Amniotic epithelial cell (primary cell): ENCODE measurements around the gene RO60.

ENCODE experiments used
- DNase-seq: peaks from one replicate; pipeline ENCODE4 v3.0.0-alpha.2; 2010; ENCODE audit warnings: low read depth

RO60 gene

DNA sequence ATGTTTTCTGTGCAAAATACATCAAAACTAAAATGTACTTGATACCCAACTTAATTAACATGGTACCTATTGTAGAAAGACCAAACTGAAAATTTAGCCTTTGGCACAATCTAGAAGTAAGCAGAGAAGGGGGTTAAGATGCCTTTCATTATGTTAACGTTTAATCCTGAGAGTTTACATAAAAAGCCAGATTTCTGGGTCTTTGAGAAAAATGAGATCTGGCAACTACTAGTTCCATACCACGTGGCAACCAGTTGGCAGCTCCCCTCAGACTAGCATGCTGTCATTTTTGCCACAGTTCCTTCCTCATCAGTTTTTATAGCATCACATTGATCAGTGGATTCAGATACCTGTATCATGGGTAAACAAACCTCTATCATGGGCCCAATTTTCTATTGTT lies 1.5 kb downstream of the RO60 start:
- DNase-seq, result no peak

DNA sequence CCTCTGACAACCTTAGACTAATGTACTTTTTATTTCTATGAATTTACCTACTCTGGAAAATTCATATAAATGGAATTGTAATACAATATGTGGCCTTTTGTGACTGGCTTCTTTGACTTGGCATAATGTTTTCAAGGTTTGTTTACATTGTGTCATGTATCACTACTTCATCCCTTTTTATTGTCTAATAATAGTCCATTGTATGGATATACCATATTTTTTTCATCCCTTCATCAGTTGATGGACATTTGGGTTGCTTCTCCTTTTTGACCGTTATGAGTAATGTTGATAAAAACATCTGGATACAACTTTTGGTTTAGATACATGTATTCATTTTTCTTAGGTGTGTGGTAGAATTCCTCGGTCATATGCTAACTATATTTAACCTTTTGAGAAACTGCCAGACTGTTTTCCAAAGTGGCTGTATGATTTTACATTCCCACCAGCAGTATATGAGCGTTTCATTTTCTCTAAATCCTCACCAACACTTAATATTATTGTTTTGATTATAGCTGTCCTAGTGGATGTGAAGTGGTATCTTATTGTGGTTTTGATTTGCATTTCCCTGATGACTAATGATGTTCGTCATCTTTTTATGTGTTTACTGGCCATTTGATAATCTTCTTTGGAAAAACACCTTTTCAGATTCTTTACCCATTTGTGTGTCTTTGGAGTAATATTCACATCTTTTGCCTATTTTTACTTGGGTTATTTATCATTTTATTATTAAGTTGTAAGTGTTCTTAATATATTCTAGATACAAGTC lies 3.5 kb downstream of the RO60 start:
- peak; percentile 48 for DNase-seq

DNA sequence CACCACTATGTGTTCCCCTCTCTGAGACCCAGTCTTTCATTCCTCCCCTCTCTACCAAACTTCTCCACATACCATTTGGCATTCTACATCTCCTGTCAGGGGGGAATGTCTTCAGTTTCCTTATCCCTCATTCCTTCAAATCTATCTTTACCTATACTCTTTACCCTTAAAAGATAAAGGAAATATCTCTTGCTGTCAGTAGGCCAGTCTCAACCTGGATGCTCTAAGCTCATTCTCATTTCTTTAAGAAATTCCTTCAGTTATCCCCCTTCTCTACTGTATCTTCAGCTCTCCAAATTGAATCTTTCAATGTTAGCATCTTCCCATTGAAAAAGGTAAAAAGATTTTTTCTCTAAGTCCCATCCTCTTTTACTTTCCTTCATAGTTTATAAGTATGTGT lies 6.5 kb downstream of the RO60 start:
- DNase-seq, result no peak

DNA sequence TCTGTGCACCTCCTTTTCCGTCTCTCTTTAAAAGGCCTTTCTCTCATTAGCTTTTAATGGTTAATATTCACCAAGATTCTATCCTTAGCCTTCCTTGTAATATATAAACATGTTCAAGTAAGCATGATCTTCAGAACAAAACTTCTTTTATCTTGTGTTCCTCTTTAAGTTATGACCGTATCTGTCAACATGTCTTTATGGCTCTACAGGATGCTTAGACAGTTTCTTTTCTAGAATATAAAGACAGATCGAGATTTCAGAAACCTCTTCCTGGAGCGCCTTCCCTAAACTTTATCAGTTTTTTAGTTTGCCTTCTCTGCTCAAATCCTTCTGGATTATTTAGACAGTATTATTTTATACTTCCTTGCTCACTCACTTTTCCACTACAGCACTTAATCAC lies 7.2 kb downstream of the RO60 start:
- no peak for DNase-seq

DNA sequence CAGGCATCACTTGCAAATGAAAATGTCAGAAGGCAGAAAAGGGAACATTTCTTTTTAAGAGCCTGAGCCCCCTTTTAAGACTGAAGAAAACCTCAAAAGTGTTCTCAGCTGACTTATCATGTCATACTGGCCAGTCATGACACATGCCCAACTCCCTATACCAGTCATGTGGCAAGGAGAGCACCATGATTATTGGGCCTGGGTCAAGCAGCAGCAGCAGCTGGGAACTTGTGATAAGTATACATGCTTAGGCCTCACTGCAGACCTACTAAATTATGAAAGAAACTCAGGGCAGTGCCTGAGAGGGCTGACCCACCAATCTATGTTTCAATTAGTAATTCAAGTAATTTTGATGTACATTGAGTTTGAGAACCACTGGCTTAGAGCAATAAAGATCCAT lies 8.6 kb downstream of the RO60 start:
- DNase-seq, result no peak

DNA sequence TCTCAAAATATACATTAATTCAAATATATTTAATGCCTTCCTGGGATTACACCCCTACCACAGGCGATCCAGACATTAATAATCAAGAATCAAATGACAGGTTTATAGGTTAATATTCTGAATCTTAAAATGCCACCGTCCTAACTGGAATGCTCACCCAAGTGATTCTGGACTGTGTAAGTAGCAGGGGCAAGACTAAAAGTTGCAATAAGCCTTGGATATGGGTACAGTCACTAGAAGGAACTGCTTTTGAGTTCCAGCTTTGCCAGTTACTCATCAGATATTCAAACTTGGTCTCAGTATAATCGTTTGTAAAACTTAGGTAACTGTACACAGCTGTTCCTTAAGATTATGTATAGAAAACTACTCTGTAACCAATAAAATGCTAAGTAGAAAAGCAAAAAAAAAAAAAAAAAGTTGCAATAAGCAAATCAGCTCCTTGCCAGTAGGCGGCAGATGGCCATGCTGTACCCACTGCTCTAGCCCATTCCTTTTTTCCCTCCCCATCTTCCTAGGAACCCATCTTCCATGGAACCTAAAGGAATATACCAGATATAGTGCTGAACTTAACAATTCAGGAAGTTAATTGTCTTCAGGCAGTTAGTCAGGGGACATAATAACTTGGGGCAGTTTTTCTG lies 10.5 kb downstream of the RO60 start:
- DNase-seq, result peak; percentile 20

DNA sequence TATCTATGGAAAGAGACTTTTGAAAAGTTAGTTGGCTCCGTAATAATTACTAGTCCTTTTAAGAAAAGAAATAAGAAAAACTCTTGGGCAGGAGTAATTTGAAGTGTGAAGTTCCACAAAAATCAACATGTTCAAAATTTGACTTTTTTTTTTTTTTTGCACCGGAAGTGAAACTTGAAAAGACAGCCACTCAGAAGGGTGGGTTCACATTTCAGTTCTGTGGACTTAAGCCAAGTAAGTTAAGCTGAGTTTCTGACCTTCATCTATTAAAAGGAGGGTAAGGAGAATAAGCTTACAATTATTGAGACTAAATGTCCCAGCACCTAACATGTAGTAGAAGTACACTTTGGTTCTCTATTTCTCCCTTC lies 11.0 kb downstream of the RO60 start:
- DNase-seq, result no peak

DNA sequence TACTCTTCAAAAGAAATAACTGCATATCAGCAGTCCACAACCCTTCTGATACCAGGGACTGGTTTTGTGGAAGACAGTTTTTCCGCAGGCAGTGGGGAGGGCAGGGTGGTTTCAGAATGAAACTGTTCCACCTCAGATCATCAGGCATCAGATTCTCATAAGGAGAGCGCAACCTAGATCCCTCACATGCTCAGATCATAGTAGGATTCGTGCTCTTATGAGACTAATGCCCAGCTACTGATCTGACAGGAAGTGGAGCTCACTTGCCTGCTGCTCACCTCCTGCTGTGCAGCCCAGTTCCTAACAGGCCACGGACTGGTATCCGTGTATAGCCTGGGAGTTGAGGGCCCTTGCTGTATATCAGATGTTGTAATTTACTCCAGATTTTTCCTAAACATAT lies 11.5 kb downstream of the RO60 start:
- no peak for DNase-seq

DNA sequence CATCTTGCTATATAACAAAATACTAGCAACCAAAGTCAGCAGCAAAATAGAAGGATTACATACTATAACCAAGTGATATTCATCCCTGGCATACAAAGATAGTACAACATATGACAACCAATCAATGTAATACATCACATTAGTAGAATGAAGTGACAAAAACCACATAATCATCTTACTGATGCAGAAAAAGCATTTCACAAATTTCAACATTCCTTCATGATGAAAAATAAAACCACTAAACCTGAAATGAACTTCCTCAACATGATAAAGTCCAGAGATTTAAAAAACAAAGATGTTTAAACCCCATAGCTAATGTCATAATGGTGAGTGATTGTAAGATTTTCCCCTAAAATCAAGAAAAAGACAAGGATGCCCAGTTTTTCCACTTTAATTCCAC lies 18.6 kb downstream of the RO60 start:
- peak; percentile 52 for DNase-seq

DNA sequence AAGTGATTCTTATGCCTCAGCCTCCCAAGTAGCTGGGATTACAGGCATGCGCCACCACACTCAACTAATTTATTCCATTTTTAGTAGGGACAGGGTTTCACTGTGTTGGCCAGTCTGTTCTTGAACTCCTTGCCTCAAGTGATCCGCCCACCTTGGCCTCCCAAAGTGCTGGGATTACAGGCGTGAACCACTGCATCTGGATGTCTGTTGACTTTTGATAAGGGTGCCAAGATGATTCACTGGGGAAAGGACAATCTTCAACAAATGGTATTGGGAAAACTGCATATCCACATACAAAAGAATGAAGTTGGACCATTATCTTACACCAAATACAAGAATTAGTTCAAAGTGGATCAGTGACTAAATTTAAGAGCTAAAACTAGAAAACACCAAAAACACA lies 19.8 kb downstream of the RO60 start:
- no peak for DNase-seq

DNA sequence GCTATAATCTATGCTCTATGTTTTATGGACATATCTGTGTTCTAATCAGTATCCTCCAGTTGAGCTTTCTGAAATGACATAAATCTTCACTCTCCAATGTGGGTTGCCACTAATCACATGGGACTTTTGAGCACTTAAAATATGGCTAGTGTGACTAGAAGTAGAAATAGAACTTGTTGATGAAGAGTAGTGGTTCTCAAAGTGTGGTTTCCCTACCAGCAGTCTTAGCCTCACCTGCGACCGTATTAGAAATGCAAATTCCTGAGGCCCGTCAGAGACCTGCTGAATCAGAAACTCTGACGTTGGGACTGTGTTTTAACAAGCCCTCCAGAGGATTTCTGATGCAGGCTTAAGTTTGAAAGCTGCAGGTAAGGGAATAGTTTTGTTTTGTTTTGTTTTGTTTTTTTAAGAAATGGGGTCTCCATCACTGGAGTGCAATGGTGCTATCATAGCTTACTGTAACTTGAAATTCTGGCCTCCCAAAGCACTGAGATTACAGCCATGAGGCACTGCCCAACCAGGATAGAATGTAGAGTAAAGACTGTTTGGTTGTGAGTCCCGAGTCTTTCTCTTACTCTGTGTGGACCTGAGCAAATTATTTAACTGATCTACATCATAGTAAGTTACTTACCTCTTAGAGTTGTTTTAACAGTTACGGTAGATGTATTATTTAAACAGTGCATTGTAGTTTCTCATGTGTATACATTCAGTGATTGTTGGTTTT lies 24.1 kb downstream of the RO60 start:
- no peak for DNase-seq

DNA sequence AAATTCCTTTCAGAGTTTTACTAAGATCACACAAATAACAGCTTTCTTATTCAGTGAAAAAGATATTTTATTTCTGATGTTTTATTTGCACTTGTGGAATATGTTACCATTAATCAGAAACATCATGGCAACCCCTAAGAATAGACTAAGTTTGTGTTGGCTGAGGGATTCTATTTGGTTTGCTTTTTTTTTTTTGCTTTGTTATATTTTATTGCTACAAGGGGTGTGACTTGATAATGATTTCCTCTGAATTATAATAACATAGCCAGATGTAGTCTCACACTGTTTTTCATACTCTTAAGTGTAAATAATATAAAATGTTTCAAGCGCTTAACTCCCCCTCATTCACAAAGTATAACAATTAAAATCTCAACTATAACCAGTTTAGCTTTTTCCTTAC lies 25.9 kb downstream of the RO60 start:
- no peak for DNase-seq

DNA sequence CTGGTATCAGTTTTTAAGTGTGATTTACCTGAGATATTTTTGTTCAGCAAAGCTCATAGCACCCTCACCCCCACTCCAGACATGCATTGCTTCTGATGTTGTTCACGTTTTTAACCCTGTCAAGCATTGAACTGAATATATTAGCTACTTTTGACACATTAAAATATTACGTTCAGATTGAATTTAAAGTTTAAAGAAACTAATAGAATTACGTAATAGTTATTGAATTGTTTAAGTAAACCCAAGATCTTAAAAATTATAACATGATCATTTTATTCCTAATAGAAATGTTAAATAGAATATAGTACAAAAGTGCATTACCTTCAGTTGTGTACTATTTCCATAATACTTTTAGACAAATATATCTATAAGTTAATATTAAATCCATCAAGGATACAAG lies 26.9 kb downstream of the RO60 start:
- no peak for DNase-seq

DNA sequence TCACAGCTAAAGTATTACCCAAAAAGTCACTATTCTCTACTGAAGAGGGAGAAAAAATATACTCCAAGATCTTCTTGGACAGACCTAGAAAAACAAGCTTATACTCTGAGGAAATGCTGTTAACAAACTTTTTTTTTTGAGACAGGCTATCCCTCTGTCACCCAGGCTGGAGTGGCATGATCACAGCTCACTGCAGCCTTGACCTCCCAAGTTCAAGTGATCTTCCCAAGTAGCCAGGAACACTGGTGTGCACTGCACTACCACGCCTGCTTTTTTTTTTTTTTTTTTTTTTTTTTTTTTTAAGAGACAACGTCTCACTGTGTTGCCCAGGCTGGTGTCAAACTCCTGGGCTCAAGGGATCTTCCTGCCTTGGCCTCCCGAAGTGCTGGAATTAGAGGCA lies 28.5 kb downstream of the RO60 start:
- DNase-seq, result no peak

DNA sequence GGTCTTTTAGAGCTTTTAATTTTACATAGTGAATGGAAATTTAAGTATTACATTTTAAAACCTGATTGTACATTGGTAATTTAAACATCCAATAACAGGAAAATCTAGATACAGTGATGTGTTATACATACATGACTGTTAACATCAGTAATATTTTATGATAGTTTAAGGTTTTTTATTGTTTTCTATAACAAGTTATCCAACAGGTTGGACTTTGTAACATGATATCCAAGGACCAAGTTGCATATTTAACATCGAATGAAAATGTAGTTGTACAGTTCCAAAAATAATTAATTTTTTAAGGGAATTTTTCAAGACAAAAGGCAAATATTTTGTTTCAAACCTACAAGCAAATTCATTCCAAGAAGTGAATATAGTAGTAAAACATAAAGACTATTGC lies 31.5 kb downstream of the RO60 start:
- DNase-seq, result no peak

DNA sequence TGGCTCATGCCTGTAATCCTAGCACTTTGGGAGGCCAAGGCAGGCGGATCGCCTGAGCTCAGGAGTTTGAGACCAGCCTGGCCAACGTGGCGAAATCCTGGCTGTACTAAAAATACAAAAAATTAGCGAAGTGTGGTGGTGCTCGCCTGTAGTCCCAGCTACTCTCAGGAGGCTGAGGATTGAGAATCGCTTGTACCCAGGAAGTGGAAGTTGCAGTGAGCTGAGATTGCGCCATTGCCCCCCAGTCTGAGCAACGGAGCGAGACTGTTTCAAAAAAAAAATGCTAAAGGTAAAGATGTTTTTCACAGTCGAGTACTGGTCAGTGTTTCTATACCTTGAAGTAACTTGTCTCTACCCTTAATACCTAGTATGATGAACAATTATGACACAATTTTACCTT lies 34.7 kb downstream of the RO60 start:
- no peak for DNase-seq

DNA sequence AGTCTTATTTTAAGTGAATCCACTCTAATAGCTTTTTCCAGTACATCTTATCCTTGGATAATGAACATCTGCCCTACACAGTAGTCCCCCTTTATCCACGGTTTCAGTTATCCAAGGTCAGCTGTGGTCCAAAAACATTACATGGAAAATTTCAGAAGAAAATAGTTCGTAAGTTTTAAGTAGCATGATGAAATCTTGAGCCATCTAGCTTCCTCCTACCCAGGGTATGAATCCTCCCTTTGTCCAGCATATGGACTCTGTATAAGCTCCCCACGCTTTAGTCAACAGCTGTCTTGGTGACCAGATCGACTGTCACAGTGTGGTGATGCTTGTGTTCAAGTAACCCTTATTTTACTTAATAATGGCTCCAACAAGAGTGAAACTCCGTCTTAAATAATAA lies 43.2 kb downstream of the RO60 start:
- no peak for DNase-seq

DNA sequence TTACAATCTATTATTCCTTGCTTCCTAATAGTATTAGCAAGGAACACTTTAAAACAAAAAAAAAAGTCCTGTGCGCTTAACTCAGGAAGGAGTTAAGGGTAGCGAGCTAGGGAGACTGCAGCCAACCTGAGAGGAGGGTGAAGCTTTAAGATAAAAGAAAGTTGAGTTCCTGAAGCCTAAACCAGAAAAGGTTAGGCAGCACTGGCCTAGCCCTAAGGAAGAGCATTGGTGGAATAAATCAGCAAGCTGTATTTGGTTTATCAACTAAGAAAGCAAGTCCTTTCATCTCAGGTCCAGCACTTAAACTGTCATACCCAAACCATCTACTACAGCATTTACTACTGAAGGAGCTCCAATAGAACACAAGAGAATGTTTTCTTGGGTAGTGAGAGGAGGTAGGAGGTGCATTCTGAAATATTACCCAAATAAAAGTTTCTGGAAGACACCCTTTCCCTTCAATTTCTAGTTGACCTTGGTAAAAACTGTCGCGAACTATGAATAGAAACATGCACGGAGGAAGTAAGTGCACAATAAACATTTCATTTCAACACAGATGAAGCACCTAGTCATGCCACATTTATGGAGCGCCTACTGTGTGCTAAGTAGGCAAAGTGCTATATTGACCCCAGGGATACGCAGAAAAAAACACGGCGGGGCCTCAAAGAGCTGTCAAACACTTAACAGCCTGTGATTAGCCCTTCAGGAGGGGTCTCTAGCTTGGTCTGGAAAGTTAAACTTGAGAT lies 44.5 kb downstream of the RO60 start:
- DNase-seq, result peak; percentile 21

DNA sequence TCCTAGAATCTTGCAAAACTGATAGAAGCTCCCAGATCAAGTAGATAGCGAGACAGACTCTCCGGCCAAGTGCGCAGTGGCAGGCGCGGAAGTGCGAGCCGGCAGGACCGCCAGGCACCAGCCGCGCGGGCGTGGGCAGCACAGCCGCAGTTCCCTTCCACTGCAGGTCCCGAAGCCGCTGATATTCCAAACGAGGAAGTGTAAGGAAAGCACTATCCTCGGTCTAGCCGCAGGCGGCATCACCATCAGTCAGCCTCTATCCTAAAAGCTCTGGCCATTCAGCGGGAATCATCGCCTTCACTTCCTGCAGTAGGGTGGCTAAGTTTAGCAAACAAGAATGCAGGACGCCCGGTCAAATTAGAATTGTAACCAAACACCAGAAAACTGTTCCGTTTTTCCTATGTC lies 45.1 kb downstream of the RO60 start:
- peak; percentile 63 for DNase-seq

DNA sequence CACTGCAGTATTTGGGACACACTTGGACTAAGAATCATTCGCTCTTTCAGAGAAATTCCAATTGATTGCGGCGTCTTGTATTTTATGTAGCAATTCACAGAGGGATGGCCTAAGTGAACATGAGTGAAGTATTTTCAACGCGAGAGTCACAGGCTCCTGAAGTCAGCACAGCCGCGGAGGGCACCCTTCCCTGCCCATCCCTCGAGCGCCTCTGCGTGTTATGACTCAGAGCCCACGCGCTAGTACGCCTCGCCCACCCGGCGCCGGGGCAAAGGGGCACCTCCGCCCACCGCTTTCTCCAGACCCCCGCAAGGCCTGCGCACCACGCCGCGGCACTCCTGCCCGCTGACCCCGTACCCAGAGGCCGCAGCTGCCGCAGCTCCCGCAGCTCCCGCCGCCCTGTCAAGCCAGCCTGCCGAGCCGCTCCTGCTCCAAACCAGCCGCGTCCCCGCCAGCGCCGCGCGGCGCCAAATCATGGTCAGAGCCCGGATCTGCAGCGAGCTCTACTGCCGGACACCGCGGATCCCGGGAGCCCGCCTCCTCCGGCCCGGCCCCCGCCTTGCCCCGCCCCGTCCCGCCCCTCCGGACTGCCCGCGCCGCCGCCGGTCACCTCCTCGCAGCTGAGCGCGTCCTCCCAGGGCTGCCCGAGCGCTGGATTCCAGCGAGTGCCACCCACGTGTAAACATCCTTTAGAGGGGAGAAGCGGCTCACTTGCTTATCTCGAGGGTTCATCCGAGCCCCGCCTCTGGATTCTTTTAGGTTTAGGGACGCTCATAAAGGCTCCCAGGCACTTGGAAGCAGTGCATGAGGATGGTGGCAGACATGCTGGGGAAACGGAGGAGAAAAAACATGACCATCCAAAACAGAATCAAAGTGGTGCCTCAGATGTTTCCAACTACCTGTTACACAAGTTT lies 45.8 kb downstream of the RO60 start, which contains the start of gene GLRX2:
Gene GLRX2 (minus strand): TSS at position 508 of the 914 bp plus-strand sequence. CDS start 32 bp downstream, at position 476.
- peak; percentile 88 for DNase-seq

DNA sequence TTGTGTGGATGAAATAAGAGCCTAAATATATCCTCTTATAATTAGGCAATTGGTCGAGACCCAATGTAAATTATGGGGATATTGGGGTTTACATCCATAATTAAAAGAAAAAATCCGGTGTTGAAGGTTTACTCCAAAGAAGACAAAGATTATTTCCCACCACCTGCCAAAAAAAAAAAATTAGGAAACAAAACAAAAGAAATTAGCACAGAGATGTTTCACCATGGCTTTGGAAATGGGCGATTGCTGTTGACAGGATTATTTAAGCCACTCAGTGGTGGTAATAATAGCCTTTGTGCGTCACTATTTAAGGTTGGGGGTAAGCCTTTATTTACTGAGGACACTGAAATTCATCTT lies 46.4 kb downstream of the RO60 start:
- no peak for DNase-seq

DNA sequence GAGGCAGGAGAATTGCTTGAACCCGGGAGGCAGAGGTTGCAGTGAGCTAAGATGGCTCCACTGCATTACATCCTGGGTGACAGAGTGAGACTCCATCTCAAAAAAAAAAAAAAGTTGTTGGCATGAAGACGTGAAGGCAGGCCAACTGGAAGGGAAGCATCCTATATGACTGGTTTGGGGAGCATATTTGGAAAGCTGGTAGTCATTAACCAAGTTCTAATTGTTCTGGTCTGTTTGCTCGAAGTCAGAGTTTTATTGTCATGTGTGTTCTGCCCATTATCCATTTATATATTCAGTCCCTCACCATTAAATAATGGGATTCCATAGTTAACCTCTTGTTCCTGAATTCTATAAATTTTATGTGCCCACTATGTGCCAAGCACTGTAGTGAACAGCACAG lies 49.1 kb downstream of the RO60 start:
- DNase-seq, result no peak
